Left ventricle myocardium inferior (tissue), 1 donor: ENCODE measurements around the gene SORCS1. TPM values are rescaled to one million over a fixed set of nuclear protein-coding genes. Genes with fewer than 3 reads are reported as not detected.

Experiments used
- DNase-seq: peaks from one replicate; pipeline ENCODE4 v3.0.0-alpha.2; 2020
- H3K27ac ChIP-seq: fragments of 200-600 bp; replicated peaks from 2 replicates; pipeline ENCODE4 v1.8.0; 2021
- H3K27me3 ChIP-seq: fragments of 200-600 bp; 2 replicates; pipeline ENCODE4 v1.8.0; 2021; ENCODE audit warnings: low read depth
- H3K36me3 ChIP-seq: fragments of 200-600 bp; 2 replicates; pipeline ENCODE4 v1.8.0; 2021
- H3K4me1 ChIP-seq: fragments of 200-600 bp; 2 replicates; pipeline ENCODE4 v1.8.0; 2021
- H3K4me3 ChIP-seq: fragments of 200-600 bp; 2 replicates; pipeline ENCODE4 v1.8.0; 2021; ENCODE audit warnings: mild to moderate bottlenecking, moderate library complexity
- H3K9me3 ChIP-seq: fragments of 200-600 bp; replicated peaks from 2 replicates; pipeline ENCODE4 v1.8.0; 2021
- CTCF ChIP-seq: fragments of 200-600 bp; IDR thresholded peaks from 2 replicates; pipeline ENCODE4 v1.8.0; 2021; ENCODE audit warnings: antibody characterized with exemption, mild to moderate bottlenecking, borderline replicate concordance
- intact Hi-C: fragments of 100-400 bp; cut with micrococcal nuclease; formaldehyde crosslinking; loops from one replicate; pipeline ENCODE4 v1.11.0; 2022
- total RNA-seq: library from RNA; stranded (reverse); fragmentation: NEBNext Ultra II Directional; extraction: Animal tissue kit (Norgen Biotek cat#: 25700); gene quantifications from one replicate; pipeline ENCODE4 v1.2.1, GENCODE V29; 2021
- donor health status: DM: no; HTN: yes; CAD: no; lungs with severe emphysema.

The SORCS1 gene
- total RNA-seq, 1 donor from 2014 or later = 2.9 TPM

GRCh38 chr10:106740071-106740470, 424.4 kb downstream of the SORCS1 start:
- no peak for TF ChIP-seq CTCF
- Histone ChIP-seq H3K27ac (no peak overlapping the region), H3K27me3 (peaks cover 3% of the 10 kb centered on the region), H3K36me3 (no peaks in the 10 kb centered on the region), H3K4me1 (no peaks in the 10 kb centered on the region), H3K4me3 (no peak overlapping the region), H3K9me3 (no peaks in the 10 kb centered on the region)
- no peak for DNase-seq
- intact Hi-C loops = no loop called here

DNA sequence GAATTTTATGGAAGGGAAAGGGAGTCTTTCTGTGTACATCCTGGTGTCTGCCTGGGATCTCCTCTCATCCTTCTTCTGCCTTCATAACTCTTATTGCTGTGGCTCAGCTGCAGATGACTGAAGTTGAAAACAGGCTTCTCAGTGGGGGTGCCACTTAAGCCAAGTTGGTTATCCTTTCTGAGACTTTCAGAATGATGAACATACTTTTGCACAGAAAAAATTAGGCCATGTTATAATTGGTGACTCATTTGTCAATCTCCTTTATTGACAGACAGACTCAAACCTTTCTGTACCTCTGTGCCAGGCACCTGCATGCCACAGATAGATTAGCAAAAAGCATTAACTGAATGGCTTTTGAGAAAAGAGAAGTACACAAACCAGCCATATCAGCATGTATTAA, 430.3 kb downstream of the SORCS1 start:
- H3K9me3 ChIP-seq = no peaks in the 10 kb centered on the region
- no peaks in the 10 kb centered on the region for H3K36me3 ChIP-seq
- H3K4me1 ChIP-seq = no peaks in the 10 kb centered on the region

GRCh38 chr10:106728232-106728631, 436.3 kb downstream of the SORCS1 start:
- TF ChIP-seq CTCF = no peak
- intact Hi-C loops = no loop called here
- H3K9me3 ChIP-seq = no peaks in the 10 kb centered on the region
- H3K4me3 ChIP-seq = no peak overlapping the region
- no peaks in the 10 kb centered on the region for H3K36me3 ChIP-seq
- no peak for DNase-seq
- no peak overlapping the region for H3K27ac ChIP-seq
- H3K4me1 ChIP-seq = no peaks in the 10 kb centered on the region
- no peaks in the 10 kb centered on the region for H3K27me3 ChIP-seq

More for the DNA sequence above, 430.3 kb downstream of the SORCS1 start:
- DNase-seq = no peak
- intact Hi-C loops = no loop called here
- TF ChIP-seq CTCF = no peak
- Histone ChIP-seq H3K4me3 (no peak overlapping the region), H3K27ac (no peak overlapping the region), H3K27me3 (no peaks in the 10 kb centered on the region)

DNA sequence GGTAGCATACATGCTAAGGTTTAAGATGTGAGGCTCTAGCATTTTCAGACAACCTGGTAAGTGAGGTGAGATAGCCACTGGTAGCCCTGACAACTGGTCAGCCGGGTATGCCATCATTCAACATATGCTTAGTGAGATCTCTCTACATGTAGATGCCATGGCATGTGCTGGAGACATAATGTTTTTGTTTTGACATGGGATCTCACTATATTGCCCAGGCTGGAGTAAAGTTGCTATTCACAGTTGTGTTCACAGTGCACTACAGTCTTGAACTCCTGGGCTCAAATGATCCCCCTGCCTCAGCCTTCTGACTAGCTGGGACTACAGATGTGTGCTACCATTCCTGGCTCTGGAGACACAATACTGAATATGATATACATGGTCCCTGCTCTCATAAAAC, 437.3 kb downstream of the SORCS1 start:
- no peaks in the 10 kb centered on the region for H3K9me3 ChIP-seq
- no peak overlapping the region for H3K27ac ChIP-seq
- DNase-seq = no peak
- H3K27me3 ChIP-seq = no peaks in the 10 kb centered on the region
- H3K4me3 ChIP-seq = no peak overlapping the region
- no peak for TF ChIP-seq CTCF
- H3K4me1 ChIP-seq = no peaks in the 10 kb centered on the region
- H3K36me3 ChIP-seq = no peaks in the 10 kb centered on the region
- intact Hi-C loops = no loop called here

DNA sequence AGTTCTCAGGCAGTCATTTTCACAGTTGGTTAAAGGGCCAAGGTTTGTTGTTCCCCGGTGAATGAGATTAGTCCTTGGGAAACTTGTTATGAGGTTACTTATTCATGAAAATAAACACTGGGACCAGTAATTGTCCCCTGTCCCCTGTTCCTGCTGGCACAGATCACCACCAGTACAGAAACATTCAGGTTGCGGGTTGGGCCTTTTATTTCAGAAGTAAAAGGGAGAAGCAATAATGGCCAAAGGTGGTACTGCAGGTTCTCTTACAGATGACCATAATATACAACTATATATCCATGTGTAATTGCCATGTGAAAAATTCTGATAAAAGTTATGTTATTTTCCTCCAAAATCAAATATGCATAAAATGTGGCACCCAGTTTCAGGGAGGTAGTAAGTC, 442.0 kb downstream of the SORCS1 start:
- DNase-seq = no peak
- H3K9me3 ChIP-seq = no peaks in the 10 kb centered on the region
- intact Hi-C loops = no loop called here
- TF ChIP-seq CTCF = no peak
- H3K27ac ChIP-seq = no peak overlapping the region
- H3K36me3 ChIP-seq = no peaks in the 10 kb centered on the region
- no peak overlapping the region for H3K4me3 ChIP-seq
- H3K27me3 ChIP-seq = no peaks in the 10 kb centered on the region
- no peaks in the 10 kb centered on the region for H3K4me1 ChIP-seq

DNA sequence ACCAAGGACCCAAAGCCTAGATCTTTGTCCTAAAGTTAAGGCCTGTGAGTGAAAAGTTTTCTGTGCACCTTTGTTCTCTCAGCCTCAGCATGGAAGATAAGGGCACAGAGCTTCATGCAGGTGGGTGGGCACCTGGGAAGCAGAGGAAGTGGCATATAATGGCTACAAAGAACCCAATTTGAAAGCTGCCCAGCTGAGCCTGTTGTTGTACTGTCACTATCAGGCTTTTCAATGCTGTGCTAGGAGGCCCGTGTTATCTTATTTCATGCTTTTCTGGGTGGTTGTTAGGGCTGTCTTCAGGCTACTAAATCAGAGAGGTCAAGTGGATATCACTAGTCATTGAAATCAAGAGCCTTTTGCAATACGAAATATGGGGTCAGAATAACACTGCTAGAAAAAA, 443.8 kb downstream of the SORCS1 start:
- Histone ChIP-seq H3K27me3 (no peaks in the 10 kb centered on the region), H3K36me3 (no peaks in the 10 kb centered on the region), H3K4me1 (no peaks in the 10 kb centered on the region), H3K9me3 (no peaks in the 10 kb centered on the region), H3K27ac (no peak overlapping the region), H3K4me3 (no peak overlapping the region)
- no peak for DNase-seq
- intact Hi-C loops = no loop called here
- no peak for TF ChIP-seq CTCF
